IMR-90 (cell line): ENCODE data around the gene CKB. TPM values are rescaled to one million over a fixed set of nuclear protein-coding genes. Genes with fewer than 3 reads are reported as not detected.

Source experiments
- ATAC-seq: fragments of 200-7000 bp; cut with Tn5 transposase; 2 replicates; pipeline ENCODE4 v1.9.1; 2020; ENCODE audit warnings: low read depth, mild to moderate bottlenecking, moderate library complexity
- BruUV-seq: library from RNA; stranded (reverse); fragments of 400-500 nt; replicated peaks from 2 replicates; lab custom pipeline; 2021; lab: Mats Ljungman, UMichigan
- CTCF ChIA-PET: fragments of 300-600 bp; formaldehyde crosslinking; extraction: SDS; loops from one replicate; lab custom pipeline; 2021; ENCODE audit warnings: antibody characterized with exemption; lab: Yijun Ruan, JAX
- POLR2A ChIA-PET: fragments of 300-600 bp; sonication (Branson Sonifier 250); formaldehyde crosslinking; loops from one replicate; lab custom pipeline; 2022; ENCODE audit warnings: antibody characterized with exemption; ENCODE audit not compliant: unreplicated experiment; lab: Charles Lee
- DNase-seq: peaks from one replicate; pipeline ENCODE4 v3.0.0; 2013
- H2AFZ ChIP-seq: replicated peaks from 2 replicates; pipeline ENCODE3; 2013; ENCODE audit warnings: low read length, mild to moderate bottlenecking; ENCODE audit not compliant: poor library complexity
- H2AK5ac ChIP-seq: 2 replicates; pipeline ENCODE4 v1.6.1; 2013; ENCODE audit warnings: low read depth, low read length, inconsistent platforms
- H2AK9ac ChIP-seq: replicated peaks from 2 replicates; pipeline ENCODE3; 2013; ENCODE audit warnings: mild to moderate bottlenecking, low read depth, low read length, moderate library complexity; ENCODE audit not compliant: poor library complexity
- H2BK120ac ChIP-seq: 2 replicates; pipeline ENCODE4 v1.6.1; 2013; ENCODE audit warnings: low read depth, low read length, inconsistent platforms
- H2BK15ac ChIP-seq: 3 replicates; pipeline ENCODE4 v1.6.1; 2013; ENCODE audit warnings: low read depth, low read length, inconsistent platforms
- H2BK20ac ChIP-seq: 2 replicates; pipeline ENCODE4 v1.6.1; 2013; ENCODE audit warnings: low read depth, mild to moderate bottlenecking, inconsistent platforms, low read length, moderate library complexity
- H2BK5ac ChIP-seq: 2 replicates; pipeline ENCODE4 v1.6.1; 2013; ENCODE audit warnings: mild to moderate bottlenecking, low read depth, low read length, inconsistent platforms; ENCODE audit not compliant: poor library complexity, severe bottlenecking
- H3K14ac ChIP-seq: replicated peaks from 2 replicates; pipeline ENCODE4 v1.6.1; 2013; ENCODE audit warnings: low read depth, low read length, inconsistent platforms
- H3K18ac ChIP-seq: 2 replicates; pipeline ENCODE4 v1.6.1; 2013; ENCODE audit warnings: low read depth, low read length, control low read depth
- H3K23ac ChIP-seq: 2 replicates; pipeline ENCODE4 v1.6.1; 2013; ENCODE audit warnings: low read depth, low read length, inconsistent platforms
- H3K27ac ChIP-seq: 2 replicates; pipeline ENCODE4 v1.5.1; 2013; ENCODE audit warnings: mild to moderate bottlenecking, control low read depth, low read length; ENCODE audit not compliant: insufficient read depth
- H3K27me3 ChIP-seq: 2 replicates; pipeline ENCODE4 v1.6.1; 2013; ENCODE audit warnings: low read length; ENCODE audit not compliant: control insufficient read depth, insufficient read depth
- H3K36me3 ChIP-seq: 2 replicates; pipeline ENCODE4 v1.6.1; 2013; ENCODE audit warnings: low read length, mixed read lengths; ENCODE audit not compliant: control insufficient read depth, insufficient read depth
- H3K4ac ChIP-seq: 2 replicates; pipeline ENCODE4 v1.6.1; 2013; ENCODE audit warnings: low read depth, low read length, inconsistent platforms
- H3K4me1 ChIP-seq: 2 replicates; pipeline ENCODE4 v1.6.1; 2013; ENCODE audit warnings: low read length, mixed read lengths; ENCODE audit not compliant: control insufficient read depth, insufficient read depth
- H3K4me2 ChIP-seq: 2 replicates; pipeline ENCODE4 v1.6.1; 2013; ENCODE audit warnings: low read depth, mild to moderate bottlenecking, control low read depth, low read length, moderate library complexity
- H3K4me3 ChIP-seq: 2 replicates; pipeline ENCODE4 v1.5.1; 2013; ENCODE audit warnings: low read depth, mild to moderate bottlenecking, control low read depth, low read length, moderate library complexity; ENCODE audit not compliant: insufficient read depth
- H3K56ac ChIP-seq: 2 replicates; pipeline ENCODE4 v1.6.1; 2013; ENCODE audit warnings: low read length, inconsistent platforms; ENCODE audit not compliant: insufficient read depth; ENCODE audit errors: extremely low read depth
- H3K79me1 ChIP-seq, 2 experiments: 2 replicates each; pipeline ENCODE4 v1.6.1; 2013; ENCODE audit warnings: low read length in 2 of 2, inconsistent platforms in 1 of 2, low read depth in 1 of 2
- H3K9ac ChIP-seq: 2 replicates; pipeline ENCODE4 v1.6.1; 2013; ENCODE audit warnings: low read depth, low read length, control low read depth
- H3K9me1 ChIP-seq: 2 replicates; pipeline ENCODE4 v1.6.1; 2013; ENCODE audit warnings: low read length, inconsistent platforms; ENCODE audit not compliant: insufficient read depth
- H3K9me3 ChIP-seq: 2 replicates; pipeline ENCODE4 v1.6.1; 2013; ENCODE audit warnings: low read length; ENCODE audit not compliant: control insufficient read depth, insufficient read depth
- H4K20me1 ChIP-seq: 2 replicates; pipeline ENCODE4 v1.6.1; 2013; ENCODE audit warnings: low read length, inconsistent platforms; ENCODE audit not compliant: insufficient read depth
- H4K5ac ChIP-seq: 2 replicates; pipeline ENCODE4 v1.6.1; 2013; ENCODE audit warnings: mild to moderate bottlenecking, low read depth, low read length, control low read depth
- H4K8ac ChIP-seq, 2 experiments: 2 replicates each; pipeline ENCODE4 v1.6.1; 2013; ENCODE audit warnings: low read depth in 2 of 2, low read length in 2 of 2, control low read depth in 1 of 2, inconsistent platforms in 1 of 2
- H4K91ac ChIP-seq: 2 replicates; pipeline ENCODE4 v1.6.1; 2013; ENCODE audit warnings: low read depth, low read length, inconsistent platforms; ENCODE audit not compliant: insufficient read depth
- BHLHE40 ChIP-seq: fragments of 150-350 bp; IDR thresholded peaks from 2 replicates; pipeline ENCODE4 v1.6.1; 2016; ENCODE audit warnings: mild to moderate bottlenecking, low read depth, low read length
- CEBPB ChIP-seq: IDR thresholded peaks from 2 replicates; pipeline ENCODE4 v1.6.1; 2012; ENCODE audit warnings: low read depth, low read length, improper control_type of control experiment
- ELK1 ChIP-seq: fragments of 150-350 bp; IDR thresholded peaks from 2 replicates; pipeline ENCODE4 v1.6.1; 2016; ENCODE audit warnings: low read depth, mild to moderate bottlenecking, low read length, moderate library complexity, borderline replicate concordance
- FOS ChIP-seq: fragments of 150-350 bp; IDR thresholded peaks from 2 replicates; pipeline ENCODE4 v1.6.1; 2016; ENCODE audit warnings: low read depth, low read length
- MAFK ChIP-seq: IDR thresholded peaks from 2 replicates; pipeline ENCODE4 v1.6.1; 2012; ENCODE audit warnings: low read depth, low read length, improper control_type of control experiment
- MAZ ChIP-seq: IDR thresholded peaks from 2 replicates; pipeline ENCODE4 v1.6.1; 2012; ENCODE audit warnings: low read depth, mild to moderate bottlenecking, low read length, improper control_type of control experiment, moderate library complexity, borderline replicate concordance
- MXI1 ChIP-seq: IDR thresholded peaks from 2 replicates; pipeline ENCODE4 v1.6.1; 2012; ENCODE audit warnings: low read depth, mild to moderate bottlenecking, low read length, moderate library complexity, borderline replicate concordance
- NFE2L2 ChIP-seq: fragments of 150-350 bp; IDR thresholded peaks from 2 replicates; pipeline ENCODE4 v1.6.1; 2016; ENCODE audit warnings: low read depth, mild to moderate bottlenecking, low read length
- RAD21 ChIP-seq: IDR thresholded peaks from 2 replicates; pipeline ENCODE4 v1.6.1; 2012; ENCODE audit warnings: low read length, improper control_type of control experiment
- RCOR1 ChIP-seq: IDR thresholded peaks from 2 replicates; pipeline ENCODE4 v1.6.1; 2012; ENCODE audit warnings: mild to moderate bottlenecking, low read length, improper control_type of control experiment; ENCODE audit not compliant: insufficient replicate concordance
- RFX5 ChIP-seq: IDR thresholded peaks from 2 replicates; pipeline ENCODE4 v1.8.0; 2012; ENCODE audit warnings: low read depth, mild to moderate bottlenecking, low read length, moderate library complexity
- SMC3 ChIP-seq: fragments of 150-350 bp; IDR thresholded peaks from 2 replicates; pipeline ENCODE4 v1.6.1; 2016; ENCODE audit warnings: low read depth, mild to moderate bottlenecking, antibody characterized with exemption, low read length, moderate library complexity
- USF2 ChIP-seq: fragments of 150-350 bp; IDR thresholded peaks from 2 replicates; pipeline ENCODE4 v1.6.1; 2017; ENCODE audit warnings: mild to moderate bottlenecking, antibody characterized with exemption, low read length, low read depth
- WGBS, 2 experiments: methylation state at CpG; one replicate each; pipeline versions ENCODE4 v1.1.5 to v1.1.7; 2013; ENCODE audit warnings: missing lambda C conversion rate in 2 of 2; ENCODE audit not compliant: insufficient read length in 1 of 2; ENCODE audit errors: extremely low coverage in 2 of 2; 5-methylcytosine and 5-hydroxymethylcytosine counted together
- dilution Hi-C: fragments of 300-500 bp; cut with HindIII; formaldehyde crosslinking; loops from one replicate; pipeline ENCODE4 v1.14.3; 2018; ENCODE audit warnings: low sequenced_read_pairs; ENCODE audit not compliant: unreplicated experiment
- in situ Hi-C: fragments of 300-500 bp; cut with MboI; formaldehyde crosslinking; loops from 3 replicates; pipeline ENCODE4 v1.14.3; 2019; ENCODE audit warnings: low sequenced_read_pairs, inconsistent platforms, mixed read lengths
- intact Hi-C: fragments of 100-400 bp; cut with micrococcal nuclease; formaldehyde crosslinking; loops from 2 replicates; pipeline ENCODE4 v1.10.0; 2022
- polyA plus RNA-seq, 3 experiments: library from polyadenylated mRNA; depleted of rRNA; stranded (reverse); fragments of >200 nt; gene quantifications; 2 replicates each; pipeline ENCODE4 v1.2.3, GENCODE V29; 2012; ENCODE audit warnings: low replicate concordance in 1 of 3
- total RNA-seq: library from RNA; depleted of rRNA; stranded (reverse); fragments of >200 nt; gene quantifications from 2 replicates; pipeline ENCODE4 v1.2.3, GENCODE V29; 2012

CKB gene
- total and polyA plus RNA-seq, 2 of the 4 experiments (the other 2 are of a cell fraction), result 17.7 to 82.6 TPM

GRCh38 chr14:103540821-103541708 lies 18.4 kb upstream of the CKB start:
- no TSS peak for BruUV-seq
- Histone ChIP-seq H3K4ac (peak overlapping the region; percentile 77), H3K27ac (peak overlapping the region; percentile 69), H4K91ac (peak overlapping the region; percentile 90), H4K5ac (no peak overlapping the region; the same call in 1 of the 2 replicates), H3K9me1 (no peaks in the 10 kb centered on the region), H2BK120ac (peak overlapping the region; percentile 81), H2BK5ac (peak overlapping the region; percentile 95), H3K79me1 (no peaks in the 10 kb centered on the region; a peak in 1 of 4 replicates), H3K14ac (peak overlapping the region; percentile 38; the same call in 1 of the 2 replicates), H3K18ac (no peak overlapping the region; the same call in 1 of the 2 replicates), H2AFZ (peak overlapping the region; percentile 89), H3K4me2 (peak overlapping the region; percentile 3; the same call in 1 of the 2 replicates), H3K23ac (0 out of 2 replicates have a peak overlapping the region, but pooled peaks have one; percentile 25), H4K20me1 (no peaks in the 10 kb centered on the region), H3K9ac (peak overlapping the region; percentile 57; the same call in 1 of the 2 replicates), H2BK20ac (no peak overlapping the region; the same call in 1 of the 2 replicates), H3K9me3 (no peaks in the 10 kb centered on the region), H3K36me3 (no peaks in the 10 kb centered on the region), H3K27me3 (no peaks in the 10 kb centered on the region), H4K8ac (peak overlapping the region; percentile 44 to 76; a peak in 3 of 4 replicates), H3K56ac (0 out of 2 replicates have a peak overlapping the region, but pooled peaks have one; percentile 47), H2AK9ac (peak overlapping the region; percentile 96), H3K4me3 (no peak overlapping the region), H2AK5ac (peak overlapping the region; percentile 82), H3K4me1 (peaks cover 25% of the 10 kb centered on the region), H2BK15ac (peak overlapping the region; percentile 63; the same call in 1 of the 3 replicates)
- CTCF ChIA-PET, result interaction anchor here (1.2 to 1.5 kb wide), 4 partner anchors 11 to 23 kb away, joined by 3 to 7 read pairs (median 4); no protein-coding TSS in a partner anchor
- ATAC-seq, result no peak; the same call in 1 of the 2 replicates
- 82% methylated on average over 6 of the region's 17 CpGs; no CpG with 5 or more reads in 1 of the 2 experiments for WGBS, 2 experiments
- POLR2A ChIA-PET, result no interaction called here
- dilution Hi-C loops, result no loop called here
- in situ Hi-C loops, result no loop called here
- DNase-seq, result no peak
- intact Hi-C loops, result no loop called here
- TF ChIP-seq FOS (no peak), USF2 (no peak), RAD21 (no peak), CEBPB (no peak), RCOR1 (no peak), MXI1 (no peak), MAFK (no peak), BHLHE40 (no peak), ELK1 (no peak), MAZ (no peak), NFE2L2 (no peak), RFX5 (no peak), SMC3 (no peak)
